ENCODE results near the gene SUB1.

SUB1 gene

DNA sequence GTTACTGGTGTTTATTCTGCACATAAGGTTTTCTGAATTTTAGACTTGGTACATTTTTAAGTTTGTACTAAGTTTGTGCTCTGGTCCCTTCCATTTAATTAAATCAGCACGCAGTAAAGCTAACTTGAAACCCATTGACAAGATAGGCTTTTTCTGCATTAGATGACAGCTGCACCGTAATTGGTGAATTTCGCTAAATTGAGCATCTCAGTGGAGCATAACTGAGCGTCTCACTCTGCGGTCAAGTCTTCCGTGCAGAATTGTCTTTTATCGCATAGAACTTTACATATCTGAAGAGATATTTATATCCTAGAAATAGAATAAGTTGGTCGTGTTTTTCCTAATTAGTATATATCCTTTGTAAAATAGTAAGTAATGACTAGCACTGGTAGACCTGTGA, 4.1 kb downstream of the SUB1 start:
- Histone ChIP-seq H3F3A (ENCODE audit: insufficient read depth, low read length) (no peaks in the 10 kb centered on the region), H3K27ac (ENCODE audit: low read depth, low read length, poor library complexity, severe bottlenecking) (no peak overlapping the region), H3K4me3 (ENCODE audit: low read depth, low read length, poor library complexity, severe bottlenecking) (no peak overlapping the region), H3K36me3 (ENCODE audit: insufficient read depth, low read length) (peaks cover 37% of the 10 kb centered on the region), H3K9me2 (ENCODE audit: low read depth, low read length) (no peaks in the 10 kb centered on the region), H3K4me2 (ENCODE audit: low read length) (no peak overlapping the region), H4K20me1 (ENCODE audit: insufficient read depth, low read length) (0 out of 2 replicates have a peak, but pooled peaks cover 7% of the 10 kb centered on the region), H3K27me3 (ENCODE audit: insufficient read depth, low read length) (no peaks in the 10 kb centered on the region), H2AFZ (ENCODE audit: low read length) (no peak overlapping the region), H3K4me1 (ENCODE audit: insufficient read depth, low read length, severe bottlenecking) (peaks cover 11% of the 10 kb centered on the region), H3K9me3 (ENCODE audit: low read length) (no peaks in the 10 kb centered on the region), H3K9ac (ENCODE audit: low read length) (no peak overlapping the region), H3K79me2 (ENCODE audit: insufficient read depth, low read length) (peaks cover 8% of the 10 kb centered on the region; the same call in 1 of the 2 replicates)
- TF ChIP-seq EZH2 (IDR thresholded peaks at IDR 0.05; ENCODE audit: borderline replicate concordance, low read length) = no peak
- TF ChIP-seq, protein P1, sequence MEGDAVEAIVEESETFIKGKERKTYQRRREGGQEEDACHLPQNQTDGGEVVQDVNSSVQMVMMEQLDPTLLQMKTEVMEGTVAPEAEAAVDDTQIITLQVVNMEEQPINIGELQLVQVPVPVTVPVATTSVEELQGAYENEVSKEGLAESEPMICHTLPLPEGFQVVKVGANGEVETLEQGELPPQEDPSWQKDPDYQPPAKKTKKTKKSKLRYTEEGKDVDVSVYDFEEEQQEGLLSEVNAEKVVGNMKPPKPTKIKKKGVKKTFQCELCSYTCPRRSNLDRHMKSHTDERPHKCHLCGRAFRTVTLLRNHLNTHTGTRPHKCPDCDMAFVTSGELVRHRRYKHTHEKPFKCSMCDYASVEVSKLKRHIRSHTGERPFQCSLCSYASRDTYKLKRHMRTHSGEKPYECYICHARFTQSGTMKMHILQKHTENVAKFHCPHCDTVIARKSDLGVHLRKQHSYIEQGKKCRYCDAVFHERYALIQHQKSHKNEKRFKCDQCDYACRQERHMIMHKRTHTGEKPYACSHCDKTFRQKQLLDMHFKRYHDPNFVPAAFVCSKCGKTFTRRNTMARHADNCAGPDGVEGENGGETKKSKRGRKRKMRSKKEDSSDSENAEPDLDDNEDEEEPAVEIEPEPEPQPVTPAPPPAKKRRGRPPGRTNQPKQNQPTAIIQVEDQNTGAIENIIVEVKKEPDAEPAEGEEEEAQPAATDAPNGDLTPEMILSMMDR (IDR thresholded peaks at IDR 0.05; ENCODE audit: low read length) = no peak

DNA sequence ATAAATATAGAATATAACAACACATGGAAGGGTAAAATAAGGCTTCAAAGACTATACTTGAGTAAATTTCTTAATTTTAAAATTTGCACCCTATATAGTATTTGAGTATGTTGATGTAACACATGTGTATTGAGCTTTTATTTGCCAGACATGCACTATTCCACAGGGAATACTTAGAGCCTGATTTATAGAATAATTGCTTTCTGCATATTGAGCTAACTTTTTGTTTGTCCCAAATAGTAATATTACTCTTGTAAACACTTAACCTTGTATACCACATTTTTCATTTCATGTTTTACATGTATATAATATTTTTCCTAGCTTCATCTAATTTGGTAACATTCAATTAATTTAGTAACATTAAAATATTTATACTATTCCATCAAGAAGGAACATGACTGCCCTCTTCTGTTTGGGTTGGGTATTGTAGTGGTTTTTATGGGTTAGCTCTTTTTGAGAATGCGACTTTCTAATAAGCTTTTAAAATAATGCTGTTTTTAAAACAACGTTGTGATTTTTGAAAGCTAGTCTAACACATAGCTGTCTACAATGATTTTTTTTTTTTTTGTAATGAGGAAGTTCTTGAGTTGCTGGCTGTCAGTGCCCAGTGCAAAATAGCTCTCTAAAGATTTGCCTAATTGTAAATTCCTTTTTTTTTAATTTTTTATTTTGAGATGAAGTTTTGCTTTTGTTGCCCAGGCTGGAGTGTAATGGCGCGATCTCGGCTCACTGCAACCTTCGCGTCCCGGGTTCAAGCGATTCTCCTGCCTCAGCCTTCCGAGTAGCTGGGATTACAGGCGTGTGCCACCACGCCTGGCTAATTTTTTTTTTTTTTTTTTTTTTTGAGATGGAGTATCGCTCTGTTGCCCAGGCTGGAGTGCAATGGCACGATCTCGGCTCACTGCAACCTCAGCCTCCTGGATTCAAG, 4.8 kb downstream of the SUB1 start:
- Histone ChIP-seq H3K4me2 (ENCODE audit: low read length) (no peak overlapping the region), H3K27ac (ENCODE audit: low read depth, low read length, poor library complexity, severe bottlenecking) (no peak overlapping the region), H2AFZ (ENCODE audit: low read length) (no peak overlapping the region), H3F3A (ENCODE audit: insufficient read depth, low read length) (no peaks in the 10 kb centered on the region), H3K36me3 (ENCODE audit: insufficient read depth, low read length) (peaks cover 45% of the 10 kb centered on the region), H3K9me3 (ENCODE audit: low read length) (no peaks in the 10 kb centered on the region), H4K20me1 (ENCODE audit: insufficient read depth, low read length) (0 out of 2 replicates have a peak, but pooled peaks cover 7% of the 10 kb centered on the region), H3K27me3 (ENCODE audit: insufficient read depth, low read length) (no peaks in the 10 kb centered on the region), H3K79me2 (ENCODE audit: insufficient read depth, low read length) (peaks cover 8% of the 10 kb centered on the region; the same call in 1 of the 2 replicates), H3K9me2 (ENCODE audit: low read depth, low read length) (no peaks in the 10 kb centered on the region), H3K9ac (ENCODE audit: low read length) (no peak overlapping the region), H3K4me1 (ENCODE audit: insufficient read depth, low read length, severe bottlenecking) (peaks cover 11% of the 10 kb centered on the region), H3K4me3 (ENCODE audit: low read depth, low read length, poor library complexity, severe bottlenecking) (no peak overlapping the region)
- TF ChIP-seq EZH2 (IDR thresholded peaks at IDR 0.05; ENCODE audit: borderline replicate concordance, low read length) = no peak
- TF ChIP-seq, protein P1 (IDR thresholded peaks at IDR 0.05; ENCODE audit: low read length) = peak; percentile 67

DNA sequence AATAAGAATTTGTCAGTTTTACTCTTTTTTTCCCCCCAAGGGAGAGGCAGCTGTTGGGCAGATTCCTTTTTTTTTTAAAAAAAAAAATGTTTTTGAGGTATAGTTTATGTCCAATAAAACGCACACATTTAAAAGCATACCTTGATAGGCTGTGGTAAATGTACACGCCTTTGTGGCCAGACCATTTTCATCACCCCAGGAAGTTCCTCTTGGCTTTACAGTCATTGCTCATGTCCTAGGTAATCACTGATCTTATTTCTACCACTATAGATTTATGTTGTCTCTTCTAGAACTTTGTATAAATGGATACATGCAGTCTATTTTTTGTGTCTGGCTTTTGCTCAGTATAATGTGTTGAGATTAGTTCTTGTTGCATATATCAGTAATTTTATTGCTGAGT, 9.8 kb downstream of the SUB1 start:
- H3K36me3 ChIP-seq (ENCODE audit: insufficient read depth, low read length) = peaks cover 78% of the 10 kb centered on the region
- no peaks in the 10 kb centered on the region for H4K20me1 ChIP-seq (ENCODE audit: insufficient read depth, low read length)
- no peak overlapping the region for H2AFZ ChIP-seq (ENCODE audit: low read length)
- H3K9ac ChIP-seq (ENCODE audit: low read length) = no peak overlapping the region
- no peaks in the 10 kb centered on the region for H3F3A ChIP-seq (ENCODE audit: insufficient read depth, low read length)
- no peak overlapping the region for H3K4me3 ChIP-seq (ENCODE audit: low read depth, low read length, poor library complexity, severe bottlenecking)
- H3K27me3 ChIP-seq (ENCODE audit: insufficient read depth, low read length) = no peaks in the 10 kb centered on the region
- H3K9me2 ChIP-seq (ENCODE audit: low read depth, low read length) = no peaks in the 10 kb centered on the region
- TF ChIP-seq EZH2 (IDR thresholded peaks at IDR 0.05; ENCODE audit: borderline replicate concordance, low read length) = no peak
- TF ChIP-seq, protein P1 (IDR thresholded peaks at IDR 0.05; ENCODE audit: low read length) = no peak
- H3K27ac ChIP-seq (ENCODE audit: low read depth, low read length, poor library complexity, severe bottlenecking) = no peak overlapping the region
- no peaks in the 10 kb centered on the region for H3K4me1 ChIP-seq (ENCODE audit: insufficient read depth, low read length, severe bottlenecking)
- H3K4me2 ChIP-seq (ENCODE audit: low read length) = no peak overlapping the region
- no peaks in the 10 kb centered on the region for H3K79me2 ChIP-seq (ENCODE audit: insufficient read depth, low read length)
- H3K9me3 ChIP-seq (ENCODE audit: low read length) = no peaks in the 10 kb centered on the region

Measured in OCI-LY1 (cell line).